HG02970 (cell line): ENCODE results near the gene CCDC91.
"Not testable (repeated sequence)": the region's sequence is repeated elsewhere in the genome, so short reads cannot be mapped to it uniquely, and the experiment has no call there.

Source experiments
- ATAC-seq: cut with Tn5 transposase; IDR thresholded peaks from one replicate; pipeline ENCODE4 v1.9.1; 2021; ENCODE audit warnings: mild to moderate bottlenecking, moderate library complexity, moderate number of reproducible peaks; ENCODE audit not compliant: unreplicated experiment, low FRiP score

CCDC91 gene

GRCh38 chr12:28427046-28427445 is 236.8 kb downstream of the CCDC91 start:
- no peak for ATAC-seq

DNA sequence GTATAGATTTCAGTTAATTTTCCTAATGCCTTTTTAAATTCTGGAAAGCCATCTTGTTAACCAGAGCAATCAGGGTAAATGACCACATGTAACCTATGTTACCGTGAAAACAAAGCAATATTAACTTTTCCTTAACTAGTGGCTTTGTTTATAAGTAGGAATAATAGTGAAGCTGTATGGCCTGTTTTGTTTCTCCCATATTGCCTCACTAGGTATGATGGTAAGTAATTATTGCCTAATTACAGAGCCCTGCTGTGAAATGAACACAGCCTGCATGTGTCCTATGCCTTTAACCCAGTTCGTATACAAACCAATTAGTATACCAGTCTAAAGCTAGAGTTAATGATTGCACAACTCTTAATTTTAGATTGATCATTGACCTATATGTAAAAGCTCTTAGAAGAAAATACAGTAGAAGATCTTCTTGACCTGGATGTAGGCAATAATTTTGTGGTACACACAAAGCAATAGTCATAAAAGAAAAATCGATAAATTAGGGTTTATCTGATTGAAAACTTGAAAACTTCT is 249.9 kb downstream of the CCDC91 start:
- ATAC-seq: no peak

GRCh38 chr12:28442101-28442500 is 251.8 kb downstream of the CCDC91 start:
- no peak for ATAC-seq

- ATAC-seq: no peak
Measured at GRCh38 chr12:28443337-28443736, 253.1 kb downstream of the CCDC91 start.

- no peak for ATAC-seq
Measured at GRCh38 chr12:28446031-28446430, 255.8 kb downstream of the CCDC91 start.

DNA sequence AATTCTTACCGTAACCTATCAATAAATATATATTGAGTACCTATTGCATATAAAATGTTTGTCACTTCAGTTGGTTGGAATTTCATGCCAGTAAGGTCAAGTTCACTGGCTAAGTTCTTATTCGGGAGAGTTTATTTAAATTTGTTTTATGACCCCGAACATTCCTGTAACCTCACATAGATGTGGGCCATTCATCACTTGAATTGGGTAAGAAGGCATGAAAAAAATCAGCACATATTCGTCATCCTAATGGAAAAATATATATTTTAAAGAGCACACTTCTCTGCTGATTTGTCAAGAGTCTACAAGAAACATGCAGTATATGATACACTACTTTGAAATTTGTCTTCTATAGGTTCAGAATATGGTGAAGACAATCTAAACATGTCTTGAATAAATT is 263.4 kb downstream of the CCDC91 start:
- no peak for ATAC-seq

GRCh38 chr12:28456934-28457710 is 266.9 kb downstream of the CCDC91 start:
- no peak for ATAC-seq

DNA sequence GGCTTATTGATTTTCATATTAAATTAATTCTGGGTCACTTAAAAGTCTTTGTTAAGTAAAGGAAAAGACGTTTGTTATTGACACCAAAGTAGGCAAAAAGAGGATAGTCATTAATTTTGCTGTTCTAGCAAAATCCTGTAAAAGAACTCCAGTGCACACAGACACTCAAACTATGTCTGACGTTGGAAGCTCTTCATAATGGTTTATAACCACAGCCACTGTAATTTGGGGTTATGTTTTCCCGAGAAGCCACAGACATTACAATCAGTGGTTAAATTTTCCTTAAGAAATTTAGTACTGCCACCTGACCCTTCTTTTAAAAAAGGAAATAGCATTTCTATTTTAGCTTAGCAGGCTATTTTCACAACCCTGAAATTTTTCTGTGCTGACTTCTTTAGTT is 267.5 kb downstream of the CCDC91 start:
- no peak for ATAC-seq

GRCh38 chr12:28459481-28459880 is 269.2 kb downstream of the CCDC91 start:
- no peak for ATAC-seq

- peak; percentile 65 for ATAC-seq
Measured at GRCh38 chr12:28460420-28461130, 270.3 kb downstream of the CCDC91 start.

GRCh38 chr12:28463396-28463795 is 273.1 kb downstream of the CCDC91 start:
- no peak for ATAC-seq

DNA sequence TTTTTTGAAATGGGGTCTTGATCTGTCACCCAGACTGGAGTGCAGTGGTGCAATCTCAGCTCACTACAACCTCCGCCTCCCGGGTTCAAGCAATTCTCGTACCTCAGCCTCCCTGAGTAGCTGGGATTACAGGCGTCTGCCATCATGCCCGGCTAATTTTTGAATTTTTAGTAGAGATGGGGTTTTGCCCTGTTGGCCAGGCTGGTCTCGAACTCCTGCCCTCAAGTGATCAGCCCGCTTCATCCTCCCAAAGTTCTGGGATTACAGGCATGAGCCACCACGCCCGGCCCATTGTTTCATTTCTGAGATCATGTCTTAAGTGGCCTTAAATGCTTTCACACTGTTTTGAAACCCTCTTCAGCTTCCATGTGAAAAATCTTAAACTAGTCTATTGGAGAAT is 281.5 kb downstream of the CCDC91 start:
- not testable (repeated sequence) for ATAC-seq

DNA sequence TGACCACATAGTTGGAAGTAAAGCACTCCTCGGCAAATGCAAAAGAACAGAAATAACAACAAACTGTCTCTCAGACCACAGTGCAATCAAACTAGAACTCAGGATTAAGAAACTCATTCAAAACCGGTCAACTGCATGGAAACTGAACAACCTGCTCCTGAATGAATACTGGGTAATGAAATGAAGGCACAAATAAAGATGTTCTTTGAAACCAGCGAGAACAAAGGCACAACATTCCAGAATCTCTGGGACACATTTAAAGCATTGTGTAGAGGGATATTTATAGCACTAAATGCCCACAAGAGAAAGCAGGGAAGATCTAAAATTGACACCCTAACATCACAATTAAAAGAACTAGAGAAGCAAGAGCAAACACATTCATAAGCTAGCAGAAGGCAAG is 285.9 kb downstream of the CCDC91 start:
- ATAC-seq: not testable (repeated sequence)

DNA sequence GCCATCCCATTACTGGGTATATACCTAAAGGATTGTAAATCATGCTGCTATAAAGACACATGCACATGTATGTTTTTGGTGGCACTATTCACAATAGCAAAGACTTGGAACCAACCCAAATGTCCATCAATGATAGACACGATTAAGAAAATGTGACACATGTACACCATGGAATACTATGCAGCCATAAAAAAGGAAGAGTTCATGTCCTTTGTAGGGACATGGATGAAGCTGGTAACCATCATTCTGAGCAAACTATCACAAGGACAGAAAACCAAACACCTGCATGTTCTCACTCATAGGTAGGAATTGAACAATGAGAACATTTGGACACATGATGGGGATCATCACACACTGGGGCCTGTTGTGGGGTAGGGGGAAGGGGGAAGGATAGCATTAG is 288.8 kb downstream of the CCDC91 start:
- ATAC-seq: not testable (repeated sequence)

GRCh38 chr12:28479683-28480082 is 289.4 kb downstream of the CCDC91 start:
- no peak for ATAC-seq

DNA sequence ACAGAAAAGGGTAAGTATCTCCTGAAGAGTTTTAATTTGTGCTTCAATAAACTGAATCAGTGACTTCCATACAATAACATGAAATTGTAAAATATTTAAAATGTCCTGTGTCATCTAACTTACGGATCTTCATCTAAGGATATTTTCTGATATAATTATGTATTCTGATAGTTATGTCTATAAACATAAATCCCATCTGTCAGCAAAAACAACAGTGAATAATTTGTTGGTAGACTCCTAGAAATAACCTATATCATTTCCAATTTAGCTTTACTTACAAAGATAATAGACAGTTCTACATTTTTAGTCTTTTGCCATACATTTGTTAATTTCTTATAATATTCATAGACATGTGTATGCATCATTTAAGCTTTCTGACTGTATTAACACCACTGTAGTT is 293.9 kb downstream of the CCDC91 start:
- ATAC-seq: no peak

GRCh38 chr12:28486521-28486920 is 296.3 kb downstream of the CCDC91 start:
- no peak for ATAC-seq

DNA sequence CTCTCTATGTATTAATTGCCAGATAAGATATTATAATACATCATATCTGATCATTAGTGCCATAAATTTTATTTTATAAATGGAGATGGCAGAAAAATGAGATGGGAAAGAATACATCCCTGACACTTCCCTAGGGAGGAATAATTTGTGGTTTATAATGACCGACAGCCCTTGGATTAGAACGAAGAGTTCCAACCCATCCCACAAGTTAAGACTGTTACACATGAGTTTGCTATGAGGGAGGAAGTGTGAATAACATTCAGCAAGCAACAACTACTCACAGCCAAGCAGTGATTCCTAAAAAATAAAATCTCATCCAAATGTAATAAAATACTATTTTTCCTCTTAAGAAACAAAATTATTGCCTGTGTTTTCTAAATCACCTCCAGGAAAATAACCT is 299.0 kb downstream of the CCDC91 start:
- no peak for ATAC-seq

DNA sequence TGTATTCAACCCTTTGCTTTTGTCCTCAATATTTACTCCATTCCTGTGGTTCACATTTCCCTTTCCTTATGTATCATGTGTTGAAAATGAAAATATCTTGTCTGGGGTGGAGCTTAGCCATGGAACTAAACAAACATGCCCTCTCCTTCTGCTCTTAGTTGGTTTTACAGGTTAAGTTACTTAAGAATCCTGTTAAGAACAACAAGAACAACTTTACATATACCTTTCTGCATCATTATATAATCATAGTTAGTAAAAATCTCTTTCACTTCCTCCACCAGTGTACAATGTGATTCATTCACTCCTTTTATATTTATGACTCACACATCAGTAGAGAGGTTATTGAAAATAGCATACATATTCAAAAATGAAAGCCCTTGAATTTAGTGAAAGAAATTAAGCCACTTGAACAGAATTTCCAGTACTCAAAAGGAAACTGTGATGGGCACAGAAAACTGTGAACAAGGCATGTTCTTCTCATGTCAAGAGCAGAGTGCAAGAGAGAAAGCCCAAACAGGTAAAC is 307.7 kb downstream of the CCDC91 start:
- no peak for ATAC-seq

GRCh38 chr12:28498850-28499249 is 308.6 kb downstream of the CCDC91 start:
- ATAC-seq: no peak

GRCh38 chr12:28500373-28501024 is 310.2 kb downstream of the CCDC91 start:
- no peak for ATAC-seq
